GM19452 (cell line): Measurements from ENCODE around the gene PNLIPRP2.

ENCODE experiments used
- ATAC-seq: cut with Tn5 transposase; IDR thresholded peaks from one replicate; pipeline ENCODE4 v1.9.1; 2021; ENCODE audit not compliant: unreplicated experiment

PNLIPRP2 gene

GRCh38 chr10:116679351-116679750 is 58.6 kb downstream of the PNLIPRP2 start:
- ATAC-seq, result no peak

GRCh38 chr10:116683166-116683565 is 62.4 kb downstream of the PNLIPRP2 start:
- ATAC-seq, result no peak

- ATAC-seq, result no peak
Measured at GRCh38 chr10:116683821-116684220, 63.1 kb downstream of the PNLIPRP2 start.

- ATAC-seq, result no peak
Measured at GRCh38 chr10:116684781-116685180, 64.0 kb downstream of the PNLIPRP2 start.

GRCh38 chr10:116685807-116686206 is 65.1 kb downstream of the PNLIPRP2 start:
- no peak for ATAC-seq

- no peak for ATAC-seq
Measured at GRCh38 chr10:116686632-116687031, 65.9 kb downstream of the PNLIPRP2 start.

GRCh38 chr10:116687633-116688032 is 66.9 kb downstream of the PNLIPRP2 start:
- ATAC-seq, result no peak

GRCh38 chr10:116688241-116688711 is 67.5 kb downstream of the PNLIPRP2 start:
- no peak for ATAC-seq

- ATAC-seq, result no peak
Measured at GRCh38 chr10:116688741-116689495, 68.2 kb downstream of the PNLIPRP2 start.

GRCh38 chr10:116689744-116690143 is 69.0 kb downstream of the PNLIPRP2 start:
- ATAC-seq, result no peak

- ATAC-seq, result no peak
Measured at GRCh38 chr10:116690356-116691322, 69.9 kb downstream of the PNLIPRP2 start.

- no peak for ATAC-seq
Measured at GRCh38 chr10:116691635-116692034, 70.9 kb downstream of the PNLIPRP2 start.

- ATAC-seq, result no peak
Measured at GRCh38 chr10:116692225-116692624, 71.5 kb downstream of the PNLIPRP2 start.

- no peak for ATAC-seq
Measured at GRCh38 chr10:116694243-116694926, 73.6 kb downstream of the PNLIPRP2 start.
